Keratinocyte (primary cell): ENCODE measurements around the gene TEP1. TPM values are rescaled to one million over a fixed set of nuclear protein-coding genes. Genes with fewer than 3 reads are reported as not detected.

ENCODE experiments used
- DNase-seq: peaks from one replicate; pipeline ENCODE4 v3.0.0-alpha.2; 2011; ENCODE audit warnings: low read depth, missing footprints, low spot score
- FAIRE-seq: peaks from 2 replicates; lab custom pipeline; 2011; peaks lifted over from hg19 to GRCh38; lab: Jason Lieb, UNC
- H2AFZ ChIP-seq: 2 replicates; pipeline ENCODE4 v1.6.0; 2012; ENCODE audit warnings: low read length, control low read depth, inconsistent platforms; ENCODE audit not compliant: control insufficient read depth
- H3K27ac ChIP-seq: 2 replicates; pipeline ENCODE4 v1.5.1; 2011; ENCODE audit warnings: low read length; ENCODE audit not compliant: control insufficient read depth, insufficient read depth
- H3K27me3 ChIP-seq: 3 replicates; pipeline ENCODE4 v1.6.0; 2011; ENCODE audit warnings: low read length; ENCODE audit not compliant: control insufficient read depth, insufficient read depth; ENCODE audit errors: extremely low read depth
- H3K36me3 ChIP-seq, 2 experiments: 2 replicates in 1 of 2; 3 replicates in 1 of 2; pipeline ENCODE4 v1.5.1; 2011; ENCODE audit warnings: low read length in 2 of 2, mild to moderate bottlenecking in 1 of 2; ENCODE audit not compliant: control insufficient read depth in 2 of 2, insufficient read depth in 2 of 2; ENCODE audit errors: extremely low read depth in 1 of 2
- H3K4me1 ChIP-seq: 3 replicates; pipeline ENCODE4 v1.5.1; 2011; ENCODE audit warnings: low read length; ENCODE audit not compliant: control insufficient read depth, insufficient read depth; ENCODE audit errors: extremely low read depth
- H3K4me2 ChIP-seq: 3 replicates; pipeline ENCODE4 v1.6.0; 2011; ENCODE audit warnings: low read depth, low read length; ENCODE audit not compliant: control insufficient read depth, insufficient read depth; ENCODE audit errors: extremely low read depth
- H3K4me3 ChIP-seq, 3 experiments: fragments of 200-600 bp in 1 of 3; sonication (generic) in 1 of 3; 2 replicates in 2 of 3; 3 replicates in 1 of 3; pipeline ENCODE4 v1.5.1; 2011 to 2016; ENCODE audit warnings: low read length in 3 of 3, mild to moderate bottlenecking in 3 of 3, control low read depth in 2 of 3, inconsistent platforms in 1 of 3, low read depth in 1 of 3, mixed read lengths in 1 of 3, mixed run types in 1 of 3, moderate library complexity in 1 of 3; ENCODE audit not compliant: control insufficient read depth in 2 of 3, insufficient read depth in 2 of 3; ENCODE audit errors: extremely low read depth in 1 of 3
- H3K79me2 ChIP-seq: 2 replicates; pipeline ENCODE4 v1.6.0; 2012; ENCODE audit warnings: low read length; ENCODE audit not compliant: control insufficient read depth, insufficient read depth
- H3K9ac ChIP-seq: 3 replicates; pipeline ENCODE4 v1.6.0; 2011; ENCODE audit warnings: low read length; ENCODE audit not compliant: control insufficient read depth, insufficient read depth; ENCODE audit errors: extremely low read depth
- H3K9me1 ChIP-seq: 3 replicates; pipeline ENCODE4 v1.6.0; 2011; ENCODE audit warnings: low read length; ENCODE audit not compliant: control insufficient read depth, insufficient read depth; ENCODE audit errors: extremely low read depth
- H3K9me3 ChIP-seq: 2 replicates; pipeline ENCODE4 v1.5.1; 2012; ENCODE audit warnings: low read depth, low read length; ENCODE audit not compliant: control insufficient read depth
- H4K20me1 ChIP-seq: 3 replicates; pipeline ENCODE4 v1.6.0; 2011; ENCODE audit warnings: low read length; ENCODE audit not compliant: control insufficient read depth, insufficient read depth; ENCODE audit errors: extremely low read depth
- EZH2 ChIP-seq: IDR thresholded peaks from one replicate; pipeline ENCODE4 v1.6.1; 2012; ENCODE audit warnings: inconsistent platforms, mild to moderate bottlenecking, low read length, moderate library complexity
- dilution Hi-C: fragments of 300-500 bp; cut with MboI; formaldehyde crosslinking; loops from one replicate; pipeline ENCODE4 v1.7.0; 2020; ENCODE audit warnings: low sequenced_read_pairs; ENCODE audit not compliant: extremely low pct_ligation_motif_present
- polyA plus RNA-seq, 5 experiments: library from polyadenylated mRNA; depleted of rRNA in 3 of 5; stranded (reverse) in 3 of 5; stranded (forward) in 1 of 5; unstranded in 1 of 5; fragments of >200 nt; gene quantifications; 1 replicate in 1 of 5; 2 replicates in 3 of 5; 3 replicates in 1 of 5; pipeline versions ENCODE4 v1.2.1 to v1.2.3, GENCODE V29; 2011 to 2012; ENCODE audit warnings: missing spikeins in 2 of 5, low read depth in 1 of 5, low replicate concordance in 1 of 5
- TF ChIP-seq, protein P1 (sequence below), 3 experiments: IDR thresholded peaks in 1 of 3; conservative IDR thresholded peaks in 1 of 3; optimal IDR thresholded peaks in 1 of 3; 2 replicates in 2 of 3; 3 replicates in 1 of 3; pipeline versions ENCODE3 to v1.5.1; 2011; ENCODE audit warnings: low read length in 3 of 3, mild to moderate bottlenecking in 3 of 3, moderate library complexity in 2 of 3, control low read depth in 1 of 3, inconsistent platforms in 1 of 3; ENCODE audit not compliant: insufficient read depth in 2 of 3; ENCODE audit errors: extremely low read depth in 1 of 3

TEP1 gene
- polyA plus RNA-seq, 1 donor (not counting 4 experiments of a cell fraction or from before 2014, with no cell fraction given), result 16.6 TPM

DNA sequence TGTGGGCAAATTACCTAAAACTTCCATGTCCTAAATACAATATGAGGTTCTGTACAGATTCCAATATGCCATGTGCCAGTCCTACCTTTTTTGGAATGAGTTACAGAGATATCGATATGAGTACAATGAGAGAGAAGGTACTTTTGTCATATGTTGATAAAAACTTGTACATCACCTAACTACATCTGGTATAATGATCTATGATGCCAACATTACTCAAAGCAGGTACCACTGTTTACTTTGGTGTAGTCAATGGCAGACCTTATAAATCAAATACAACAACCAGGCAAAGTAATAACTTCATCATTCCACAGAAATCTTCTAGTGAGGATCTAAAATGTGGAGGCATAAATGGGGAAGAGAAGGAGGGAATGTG is 12.7 kb downstream of the TEP1 start:
- dilution Hi-C loops, result no loop called here
- DNase-seq (no peak), FAIRE-seq (no peak)
- Histone ChIP-seq H3K9me3 (no peaks in the 10 kb centered on the region), H2AFZ (no peak overlapping the region), H3K4me3 (peak overlapping the region in 1 of 3 experiments; percentile 1), H4K20me1 (no peaks in the 10 kb centered on the region), H3K27ac (peak overlapping the region; percentile 51), H3K4me2 (peak overlapping the region; percentile 76), H3K9me1 (no peaks in the 10 kb centered on the region), H3K36me3 (peaks cover 23 to 25% of the 10 kb centered on the region in 2 experiments), H3K79me2 (peaks cover 2% of the 10 kb centered on the region), H3K4me1 (peaks cover 18% of the 10 kb centered on the region), H3K27me3 (no peaks in the 10 kb centered on the region), H3K9ac (peak overlapping the region; percentile 13)
- TF ChIP-seq EZH2, result no peak
- TF ChIP-seq, protein P1, sequence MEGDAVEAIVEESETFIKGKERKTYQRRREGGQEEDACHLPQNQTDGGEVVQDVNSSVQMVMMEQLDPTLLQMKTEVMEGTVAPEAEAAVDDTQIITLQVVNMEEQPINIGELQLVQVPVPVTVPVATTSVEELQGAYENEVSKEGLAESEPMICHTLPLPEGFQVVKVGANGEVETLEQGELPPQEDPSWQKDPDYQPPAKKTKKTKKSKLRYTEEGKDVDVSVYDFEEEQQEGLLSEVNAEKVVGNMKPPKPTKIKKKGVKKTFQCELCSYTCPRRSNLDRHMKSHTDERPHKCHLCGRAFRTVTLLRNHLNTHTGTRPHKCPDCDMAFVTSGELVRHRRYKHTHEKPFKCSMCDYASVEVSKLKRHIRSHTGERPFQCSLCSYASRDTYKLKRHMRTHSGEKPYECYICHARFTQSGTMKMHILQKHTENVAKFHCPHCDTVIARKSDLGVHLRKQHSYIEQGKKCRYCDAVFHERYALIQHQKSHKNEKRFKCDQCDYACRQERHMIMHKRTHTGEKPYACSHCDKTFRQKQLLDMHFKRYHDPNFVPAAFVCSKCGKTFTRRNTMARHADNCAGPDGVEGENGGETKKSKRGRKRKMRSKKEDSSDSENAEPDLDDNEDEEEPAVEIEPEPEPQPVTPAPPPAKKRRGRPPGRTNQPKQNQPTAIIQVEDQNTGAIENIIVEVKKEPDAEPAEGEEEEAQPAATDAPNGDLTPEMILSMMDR (optimal IDR thresholded peaks at IDR 0.05 in 1 of 3, IDR thresholded peaks at IDR 0.05 in 1 of 3, conservative IDR thresholded peaks at IDR 0.05 in 1 of 3; ENCODE audit: extremely low read depth in 1 of 3, insufficient read depth in 2 of 3, low read length in 3 of 3), result no peak

DNA sequence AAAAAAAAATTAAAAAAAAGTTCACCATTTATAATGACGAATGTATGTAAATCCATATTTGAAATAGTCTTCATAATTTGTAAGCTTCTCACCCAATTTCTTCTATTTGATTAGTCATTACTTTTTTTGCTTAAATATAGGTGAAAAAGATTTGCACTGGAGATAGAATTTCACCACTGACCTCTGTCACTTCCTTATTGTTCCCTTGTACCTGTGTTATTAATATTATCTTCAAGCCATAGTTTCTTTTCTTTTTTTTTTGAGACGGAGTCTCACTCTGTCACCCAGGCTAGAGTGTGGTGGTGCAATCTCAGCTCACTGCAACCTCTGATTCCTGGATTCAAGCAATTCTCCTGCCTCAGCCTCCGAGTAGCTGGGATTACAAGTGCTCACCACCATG is 15.8 kb downstream of the TEP1 start:
- FAIRE-seq (no peak), DNase-seq (no peak)
- no peak overlapping the region for H3K9ac ChIP-seq
- TF ChIP-seq, protein P1 (optimal IDR thresholded peaks at IDR 0.05 in 1 of 3, IDR thresholded peaks at IDR 0.05 in 1 of 3, conservative IDR thresholded peaks at IDR 0.05 in 1 of 3; ENCODE audit: extremely low read depth in 1 of 3, insufficient read depth in 2 of 3, low read length in 3 of 3), result no peak
- TF ChIP-seq EZH2, result no peak
- no peak overlapping the region for H3K4me3 ChIP-seq
- dilution Hi-C loops, result no loop called here
- H3K9me1 ChIP-seq, result no peaks in the 10 kb centered on the region
- no peak overlapping the region for H3K4me2 ChIP-seq
- H3K36me3 ChIP-seq, result peaks cover 17 to 19% of the 10 kb centered on the region in 2 experiments
- H3K9me3 ChIP-seq, result no peaks in the 10 kb centered on the region
- peaks cover 18% of the 10 kb centered on the region for H3K4me1 ChIP-seq
- H4K20me1 ChIP-seq, result no peaks in the 10 kb centered on the region
- H3K79me2 ChIP-seq, result no peaks in the 10 kb centered on the region
- no peaks in the 10 kb centered on the region for H3K27me3 ChIP-seq
- no peak overlapping the region for H3K27ac ChIP-seq
- H2AFZ ChIP-seq, result no peak overlapping the region
